HEK293 (cell line): Measurements from ENCODE around the gene SERTAD2.

Experiments used
- CTCF ChIA-PET: fragments of 350-600 bp; formaldehyde crosslinking; extraction: SDS; loops from one replicate; lab custom pipeline; 2021; ENCODE audit warnings: antibody characterized with exemption; lab: Yijun Ruan, JAX
- POLR2A ChIA-PET: fragments of 300-600 bp; formaldehyde crosslinking; extraction: SDS; loops from one replicate; lab custom pipeline; 2020; ENCODE audit warnings: antibody characterized with exemption, inconsistent platforms; lab: Yijun Ruan, JAX
- H3K27ac ChIP-seq: fragments of 200-500 bp; sonication (Bioruptor generic); 2 replicates; pipeline ENCODE4 v1.5.1; 2014; ENCODE audit warnings: low read depth, low read length, control low read depth, inconsistent platforms; ENCODE audit errors: extremely low read depth
- H3K36me3 ChIP-seq, 2 experiments: fragments of 200-500 bp in 1 of 2; sonication (Bioruptor generic) in 1 of 2; 1 replicate in 1 of 2; 2 replicates in 1 of 2; pipeline ENCODE4 v1.5.1; 2014 to 2017; ENCODE audit warnings: inconsistent platforms in 2 of 2, low read length in 2 of 2; ENCODE audit not compliant: control insufficient read depth in 2 of 2, insufficient read depth in 1 of 2
- H3K4me1 ChIP-seq: fragments of 200-500 bp; sonication (Bioruptor generic); 2 replicates; pipeline ENCODE4 v1.5.1; 2014; ENCODE audit warnings: mild to moderate bottlenecking, low read length, inconsistent platforms; ENCODE audit not compliant: control insufficient read depth, insufficient read depth
- H3K4me3 ChIP-seq: 2 replicates; pipeline ENCODE4 v1.5.1; 2011; ENCODE audit warnings: low read depth, mild to moderate bottlenecking, control low read depth, low read length, moderate library complexity
- H3K9me3 ChIP-seq: fragments of 200-500 bp; sonication (Bioruptor generic); 2 replicates; pipeline ENCODE4 v1.5.1; 2014; ENCODE audit warnings: low read depth, low read length, inconsistent platforms; ENCODE audit not compliant: control insufficient read depth, insufficient read depth
- GLI2 ChIP-seq: fragments of 450-650 bp; formaldehyde crosslinking; IDR thresholded peaks from 2 replicates; pipeline ENCODE4; 2017; ENCODE audit warnings: missing biosample characterization, missing genetic modification characterization, low read depth, borderline replicate concordance
- GLI4 ChIP-seq: fragments of 450-650 bp; formaldehyde crosslinking; IDR thresholded peaks from 2 replicates; pipeline ENCODE4 v1.5.1; 2016; ENCODE audit warnings: missing biosample characterization, missing genetic modification characterization
- KLF7 ChIP-seq: fragments of 450-650 bp; formaldehyde crosslinking; IDR thresholded peaks from 2 replicates; pipeline ENCODE4 v1.5.1; 2016; ENCODE audit warnings: missing biosample characterization, missing genetic modification characterization, borderline replicate concordance
- WT1 ChIP-seq: fragments of 450-650 bp; formaldehyde crosslinking; IDR thresholded peaks from 2 replicates; pipeline ENCODE4 v1.5.1; 2016; ENCODE audit warnings: missing biosample characterization, missing genetic modification characterization
- YY1 ChIP-seq: fragments of 450-650 bp; formaldehyde crosslinking; IDR thresholded peaks from 2 replicates; pipeline ENCODE4 v1.5.1; 2018; ENCODE audit warnings: missing biosample characterization, missing genetic modification characterization
- ZFP3 ChIP-seq: fragments of 450-650 bp; formaldehyde crosslinking; IDR thresholded peaks from 2 replicates; pipeline ENCODE4 v1.5.1; 2016; ENCODE audit warnings: low read depth, missing biosample characterization, missing genetic modification characterization
- ZNF133 ChIP-seq: fragments of 450-650 bp; formaldehyde crosslinking; IDR thresholded peaks from 2 replicates; pipeline ENCODE4 v1.5.1; 2016; ENCODE audit warnings: missing biosample characterization, missing genetic modification characterization
- ZNF184 ChIP-seq: fragments of 450-650 bp; IDR thresholded peaks from 2 replicates; pipeline ENCODE4 v1.5.1; 2018; ENCODE audit warnings: missing biosample characterization, mild to moderate bottlenecking, missing genetic modification characterization
- ZNF221 ChIP-seq: fragments of 450-650 bp; formaldehyde crosslinking; IDR thresholded peaks from 2 replicates; pipeline ENCODE4 v1.5.1; 2017; ENCODE audit warnings: missing biosample characterization, missing genetic modification characterization, borderline replicate concordance
- ZNF302 ChIP-seq: fragments of 450-650 bp; formaldehyde crosslinking; IDR thresholded peaks from 2 replicates; pipeline ENCODE4 v1.5.1; 2016; ENCODE audit warnings: missing biosample characterization, missing genetic modification characterization, low read depth
- ZNF341 ChIP-seq: fragments of 450-650 bp; formaldehyde crosslinking; IDR thresholded peaks from 2 replicates; pipeline ENCODE4; 2016; ENCODE audit warnings: low read depth, missing biosample characterization, missing genetic modification characterization
- ZNF366 ChIP-seq: fragments of 450-650 bp; formaldehyde crosslinking; conservative IDR thresholded peaks from 2 replicates; pipeline ENCODE4 v1.5.1; 2016; ENCODE audit warnings: missing biosample characterization, missing genetic modification characterization
- ZNF529 ChIP-seq: fragments of 450-650 bp; formaldehyde crosslinking; IDR thresholded peaks from 2 replicates; pipeline ENCODE4 v1.5.1; 2017; ENCODE audit warnings: missing genetic modification characterization, missing biosample characterization; ENCODE audit not compliant: insufficient replicate concordance
- ZNF549 ChIP-seq: fragments of 450-650 bp; IDR thresholded peaks from 2 replicates; pipeline ENCODE4 v1.5.1; 2018; ENCODE audit warnings: missing biosample characterization, missing genetic modification characterization, mild to moderate bottlenecking, inconsistent platforms, moderate library complexity
- ZNF843 ChIP-seq: fragments of 450-650 bp; formaldehyde crosslinking; IDR thresholded peaks from 2 replicates; pipeline ENCODE4 v1.5.1; 2016; ENCODE audit warnings: missing biosample characterization, missing genetic modification characterization
- ZSCAN30 ChIP-seq: fragments of 450-650 bp; IDR thresholded peaks from 2 replicates; pipeline ENCODE4 v1.5.1; 2018; ENCODE audit warnings: missing biosample characterization, mild to moderate bottlenecking, missing genetic modification characterization, moderate library complexity
- TF ChIP-seq, protein P1 (sequence below): fragments of 450-650 bp; formaldehyde crosslinking; IDR thresholded peaks from 2 replicates; pipeline ENCODE4 v1.5.1; 2016; ENCODE audit warnings: missing biosample characterization, missing genetic modification characterization, low read depth
- TF ChIP-seq, protein P2 (sequence below): IDR thresholded peaks from 2 replicates; pipeline ENCODE4 v1.6.1; 2011; ENCODE audit warnings: mild to moderate bottlenecking, low read depth, low read length, borderline replicate concordance
- TF ChIP-seq, protein P3 (sequence below): sonication (generic); formaldehyde crosslinking; IDR thresholded peaks from 2 replicates; pipeline ENCODE4 v1.8.1; 2022; ENCODE audit warnings: mild to moderate bottlenecking, moderate library complexity, missing genetic modification reagents
- TF ChIP-seq, protein P4 (sequence below): fragments of 450-650 bp; formaldehyde crosslinking; IDR thresholded peaks from 2 replicates; pipeline ENCODE4 v1.5.1; 2017; ENCODE audit warnings: missing biosample characterization, missing genetic modification characterization
- TF ChIP-seq, protein P5 (sequence below): fragments of 450-650 bp; formaldehyde crosslinking; IDR thresholded peaks from 2 replicates; pipeline ENCODE4 v1.5.1; 2016; ENCODE audit warnings: missing biosample characterization, missing genetic modification characterization
- TF ChIP-seq, protein P6 (sequence below): fragments of 450-650 bp; formaldehyde crosslinking; IDR thresholded peaks from 2 replicates; pipeline ENCODE4 v1.5.1; 2016; ENCODE audit warnings: missing biosample characterization, missing genetic modification characterization, borderline replicate concordance

SERTAD2 gene

DNA sequence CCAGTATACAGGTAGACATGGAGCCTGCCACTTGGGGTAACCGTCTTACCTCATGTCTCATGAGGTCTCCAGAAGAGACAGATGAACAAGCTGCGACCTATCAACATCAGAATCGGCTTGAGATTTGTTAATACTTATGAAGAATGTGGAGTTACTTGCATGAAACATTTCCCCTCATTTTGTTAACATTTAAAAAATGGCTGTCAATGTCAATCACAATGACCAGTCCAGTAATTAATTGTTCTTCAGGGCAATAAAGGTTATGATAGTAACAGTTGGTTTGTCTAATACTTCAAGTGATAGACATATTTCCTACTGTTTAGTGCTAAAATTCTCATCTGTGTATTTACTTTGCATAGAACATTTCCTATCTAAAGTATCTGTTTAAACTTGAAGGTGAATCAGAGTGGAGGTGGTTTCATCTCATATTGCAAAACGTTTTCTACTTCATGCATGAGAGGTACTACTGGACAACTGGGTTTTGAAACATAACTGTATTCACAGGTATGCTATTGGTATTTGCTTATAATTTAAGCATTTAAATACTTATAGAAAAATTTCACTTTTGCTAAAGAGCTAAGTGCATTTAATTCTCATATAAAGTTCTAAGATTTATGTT is 15.1 kb downstream of the SERTAD2 start:
- ChIA-PET POLR2A (no interaction called here), CTCF (interaction anchor here (1.0 kb wide), 1 partner anchor 11 kb away, joined by 4 read pairs; no protein-coding TSS in a partner anchor)
- H3K27ac ChIP-seq: no peak overlapping the region
- H3K36me3 ChIP-seq: peaks cover 0 to 21% of the 10 kb centered on the region in 2 experiments; a peak in 1 of 3 replicates
- TF ChIP-seq, protein P1, sequence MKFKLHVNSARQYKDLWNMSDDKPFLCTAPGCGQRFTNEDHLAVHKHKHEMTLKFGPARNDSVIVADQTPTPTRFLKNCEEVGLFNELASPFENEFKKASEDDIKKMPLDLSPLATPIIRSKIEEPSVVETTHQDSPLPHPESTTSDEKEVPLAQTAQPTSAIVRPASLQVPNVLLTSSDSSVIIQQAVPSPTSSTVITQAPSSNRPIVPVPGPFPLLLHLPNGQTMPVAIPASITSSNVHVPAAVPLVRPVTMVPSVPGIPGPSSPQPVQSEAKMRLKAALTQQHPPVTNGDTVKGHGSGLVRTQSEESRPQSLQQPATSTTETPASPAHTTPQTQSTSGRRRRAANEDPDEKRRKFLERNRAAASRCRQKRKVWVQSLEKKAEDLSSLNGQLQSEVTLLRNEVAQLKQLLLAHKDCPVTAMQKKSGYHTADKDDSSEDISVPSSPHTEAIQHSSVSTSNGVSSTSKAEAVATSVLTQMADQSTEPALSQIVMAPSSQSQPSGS (tag by site-specific recombination): no peak
- TF ChIP-seq, protein P2, sequence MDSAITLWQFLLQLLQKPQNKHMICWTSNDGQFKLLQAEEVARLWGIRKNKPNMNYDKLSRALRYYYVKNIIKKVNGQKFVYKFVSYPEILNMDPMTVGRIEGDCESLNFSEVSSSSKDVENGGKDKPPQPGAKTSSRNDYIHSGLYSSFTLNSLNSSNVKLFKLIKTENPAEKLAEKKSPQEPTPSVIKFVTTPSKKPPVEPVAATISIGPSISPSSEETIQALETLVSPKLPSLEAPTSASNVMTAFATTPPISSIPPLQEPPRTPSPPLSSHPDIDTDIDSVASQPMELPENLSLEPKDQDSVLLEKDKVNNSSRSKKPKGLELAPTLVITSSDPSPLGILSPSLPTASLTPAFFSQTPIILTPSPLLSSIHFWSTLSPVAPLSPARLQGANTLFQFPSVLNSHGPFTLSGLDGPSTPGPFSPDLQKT: no peak
- TF ChIP-seq ZNF221 (tag by site-specific recombination) (no peak), ZNF133 (tag by site-specific recombination) (no peak), ZNF529 (no peak)
- TF ChIP-seq, protein P3, sequence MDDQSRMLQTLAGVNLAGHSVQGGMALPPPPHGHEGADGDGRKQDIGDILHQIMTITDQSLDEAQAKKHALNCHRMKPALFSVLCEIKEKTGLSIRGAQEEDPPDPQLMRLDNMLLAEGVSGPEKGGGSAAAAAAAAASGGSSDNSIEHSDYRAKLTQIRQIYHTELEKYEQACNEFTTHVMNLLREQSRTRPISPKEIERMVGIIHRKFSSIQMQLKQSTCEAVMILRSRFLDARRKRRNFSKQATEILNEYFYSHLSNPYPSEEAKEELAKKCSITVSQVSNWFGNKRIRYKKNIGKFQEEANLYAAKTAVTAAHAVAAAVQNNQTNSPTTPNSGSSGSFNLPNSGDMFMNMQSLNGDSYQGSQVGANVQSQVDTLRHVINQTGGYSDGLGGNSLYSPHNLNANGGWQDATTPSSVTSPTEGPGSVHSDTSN (CRISPR knock-in tag): no peak
- TF ChIP-seq, protein P4, sequence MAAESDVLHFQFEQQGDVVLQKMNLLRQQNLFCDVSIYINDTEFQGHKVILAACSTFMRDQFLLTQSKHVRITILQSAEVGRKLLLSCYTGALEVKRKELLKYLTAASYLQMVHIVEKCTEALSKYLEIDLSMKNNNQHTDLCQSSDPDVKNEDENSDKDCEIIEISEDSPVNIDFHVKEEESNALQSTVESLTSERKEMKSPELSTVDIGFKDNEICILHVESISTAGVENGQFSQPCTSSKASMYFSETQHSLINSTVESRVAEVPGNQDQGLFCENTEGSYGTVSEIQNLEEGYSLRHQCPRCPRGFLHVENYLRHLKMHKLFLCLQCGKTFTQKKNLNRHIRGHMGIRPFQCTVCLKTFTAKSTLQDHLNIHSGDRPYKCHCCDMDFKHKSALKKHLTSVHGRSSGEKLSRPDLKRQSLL: no peak
- TF ChIP-seq, protein P5, sequence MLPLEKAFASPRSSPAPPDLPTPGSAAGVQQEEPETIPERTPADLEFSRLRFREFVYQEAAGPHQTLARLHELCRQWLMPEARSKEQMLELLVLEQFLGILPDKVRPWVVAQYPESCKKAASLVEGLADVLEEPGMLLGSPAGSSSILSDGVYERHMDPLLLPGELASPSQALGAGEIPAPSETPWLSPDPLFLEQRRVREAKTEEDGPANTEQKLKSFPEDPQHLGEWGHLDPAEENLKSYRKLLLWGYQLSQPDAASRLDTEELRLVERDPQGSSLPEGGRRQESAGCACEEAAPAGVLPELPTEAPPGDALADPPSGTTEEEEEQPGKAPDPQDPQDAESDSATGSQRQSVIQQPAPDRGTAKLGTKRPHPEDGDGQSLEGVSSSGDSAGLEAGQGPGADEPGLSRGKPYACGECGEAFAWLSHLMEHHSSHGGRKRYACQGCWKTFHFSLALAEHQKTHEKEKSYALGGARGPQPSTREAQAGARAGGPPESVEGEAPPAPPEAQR (tag by site-specific recombination): no peak
- TF ChIP-seq, protein P6, sequence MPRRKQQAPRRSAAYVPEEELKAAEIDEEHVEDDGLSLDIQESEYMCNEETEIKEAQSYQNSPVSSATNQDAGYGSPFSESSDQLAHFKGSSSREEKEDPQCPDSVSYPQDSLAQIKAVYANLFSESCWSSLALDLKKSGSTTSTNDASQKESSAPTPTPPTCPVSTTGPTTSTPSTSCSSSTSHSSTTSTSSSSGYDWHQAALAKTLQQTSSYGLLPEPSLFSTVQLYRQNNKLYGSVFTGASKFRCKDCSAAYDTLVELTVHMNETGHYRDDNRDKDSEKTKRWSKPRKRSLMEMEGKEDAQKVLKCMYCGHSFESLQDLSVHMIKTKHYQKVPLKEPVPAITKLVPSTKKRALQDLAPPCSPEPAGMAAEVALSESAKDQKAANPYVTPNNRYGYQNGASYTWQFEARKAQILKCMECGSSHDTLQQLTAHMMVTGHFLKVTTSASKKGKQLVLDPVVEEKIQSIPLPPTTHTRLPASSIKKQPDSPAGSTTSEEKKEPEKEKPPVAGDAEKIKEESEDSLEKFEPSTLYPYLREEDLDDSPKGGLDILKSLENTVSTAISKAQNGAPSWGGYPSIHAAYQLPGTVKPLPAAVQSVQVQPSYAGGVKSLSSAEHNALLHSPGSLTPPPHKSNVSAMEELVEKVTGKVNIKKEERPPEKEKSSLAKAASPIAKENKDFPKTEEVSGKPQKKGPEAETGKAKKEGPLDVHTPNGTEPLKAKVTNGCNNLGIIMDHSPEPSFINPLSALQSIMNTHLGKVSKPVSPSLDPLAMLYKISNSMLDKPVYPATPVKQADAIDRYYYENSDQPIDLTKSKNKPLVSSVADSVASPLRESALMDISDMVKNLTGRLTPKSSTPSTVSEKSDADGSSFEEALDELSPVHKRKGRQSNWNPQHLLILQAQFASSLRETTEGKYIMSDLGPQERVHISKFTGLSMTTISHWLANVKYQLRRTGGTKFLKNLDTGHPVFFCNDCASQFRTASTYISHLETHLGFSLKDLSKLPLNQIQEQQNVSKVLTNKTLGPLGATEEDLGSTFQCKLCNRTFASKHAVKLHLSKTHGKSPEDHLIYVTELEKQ (tag by site-specific recombination): no peak
- no peaks in the 10 kb centered on the region for H3K9me3 ChIP-seq
- H3K4me1 ChIP-seq: peaks cover 23% of the 10 kb centered on the region
- H3K4me3 ChIP-seq: no peak overlapping the region

DNA sequence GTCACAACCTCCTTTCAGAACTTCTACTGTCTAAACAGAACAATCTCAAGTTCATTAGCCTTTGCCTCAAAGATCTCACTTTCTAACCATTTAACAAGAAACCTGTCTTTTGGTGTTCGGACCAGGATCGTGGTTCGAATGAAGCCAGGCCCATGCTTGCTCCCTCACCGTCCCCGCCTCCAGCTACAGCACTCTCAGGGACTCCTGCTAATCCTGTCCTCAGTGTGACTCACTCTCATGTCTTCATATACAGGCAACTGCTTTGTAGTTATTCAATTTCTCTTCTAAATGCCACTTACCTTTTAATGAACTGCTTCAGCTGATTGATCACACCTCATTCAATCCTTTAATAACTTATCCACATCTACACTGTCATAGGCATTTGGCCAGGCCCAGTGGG is 15.8 kb downstream of the SERTAD2 start:
- CTCF ChIA-PET: interaction anchor here (0.6 kb wide), 1 partner anchor 221 kb away, joined by 3 read pairs; no protein-coding TSS in a partner anchor
- no peak overlapping the region for H3K4me3 ChIP-seq
- peaks cover 0 to 27% of the 10 kb centered on the region in 2 experiments; a peak in 1 of 3 replicates for H3K36me3 ChIP-seq
- H3K4me1 ChIP-seq: peaks cover 22% of the 10 kb centered on the region
- POLR2A ChIA-PET: no interaction called here
- TF ChIP-seq ZNF341 (tag by site-specific recombination): no peak
- no peak for TF ChIP-seq ZFP3 (tag by site-specific recombination)
- TF ChIP-seq YY1 (tag by site-specific recombination): no peak
- no peak for TF ChIP-seq ZNF549 (tag by site-specific recombination)
- TF ChIP-seq ZNF184 (tag by site-specific recombination): no peak
- TF ChIP-seq, protein P2: no peak
- TF ChIP-seq ZNF366 (tag by site-specific recombination): no peak
- no peak for TF ChIP-seq ZSCAN30 (tag by site-specific recombination)
- no peak for TF ChIP-seq WT1 (tag by site-specific recombination)
- TF ChIP-seq ZNF843 (tag by site-specific recombination): no peak
- TF ChIP-seq KLF7 (tag by site-specific recombination): no peak
- no peak for TF ChIP-seq ZNF302
- TF ChIP-seq GLI4 (tag by site-specific recombination): no peak
- TF ChIP-seq GLI2 (tag by site-specific recombination): no peak
- no peak overlapping the region for H3K27ac ChIP-seq
- H3K9me3 ChIP-seq: no peaks in the 10 kb centered on the region
